ENCODE results near the gene ELK4. TPM values are rescaled to one million over a fixed set of nuclear protein-coding genes. Genes with fewer than 3 reads are reported as not detected.

ELK4 gene
- total and polyA plus RNA-seq, 4 donors = 6.0 to 90.4 (median 36.3) TPM

- intact Hi-C loops (cut with DNase I) = loop anchor here in 1 of 2 donors (10.0 kb wide), 1 partner anchor 308 kb away; no protein-coding TSS in a partner anchor
- H3K4me3 ChIP-seq (ENCODE audit: low read length in 2 of 2) = no peak overlapping the region
- 88 to 93% methylated on average over 6 of the region's 6 CpGs for WGBS, 2 donors
- no peak overlapping the region for H3K27ac ChIP-seq (ENCODE audit: low read depth in 1 of 2, low read length in 2 of 2)
- no peaks in the 10 kb centered on the region for H3K4me1 ChIP-seq (ENCODE audit: control insufficient read depth in 1 of 2, insufficient read depth in 2 of 2, low read length in 2 of 2)
- no peak for ATAC-seq (ENCODE audit: low FRiP score)
- DNase-seq = no peak
- no peaks in the 10 kb centered on the region for H3K36me3 ChIP-seq (ENCODE audit: control insufficient read depth in 1 of 2, insufficient read depth in 2 of 2, low read length in 1 of 2)
- H3K27me3 ChIP-seq (ENCODE audit: control insufficient read depth in 1 of 2, insufficient read depth in 2 of 2, low read length in 1 of 2) = no peaks in the 10 kb centered on the region
- no peaks in the 10 kb centered on the region for H3K9me3 ChIP-seq (ENCODE audit: control insufficient read depth, low read length)
These were observed 34.8 kb upstream of the ELK4 start for GRCh38 chr1:205666372-205667166.

- Histone ChIP-seq H3K4me1 (ENCODE audit: control insufficient read depth in 1 of 2, insufficient read depth in 2 of 2, low read length in 2 of 2) (no peaks in the 10 kb centered on the region), H3K36me3 (ENCODE audit: control insufficient read depth in 1 of 2, insufficient read depth in 2 of 2, low read length in 1 of 2) (no peaks in the 10 kb centered on the region), H3K27me3 (ENCODE audit: control insufficient read depth in 1 of 2, insufficient read depth in 2 of 2, low read length in 1 of 2) (no peaks in the 10 kb centered on the region), H3K4me3 (ENCODE audit: low read length in 2 of 2) (no peak overlapping the region), H3K9me3 (ENCODE audit: control insufficient read depth, low read length) (no peaks in the 10 kb centered on the region), H3K27ac (ENCODE audit: low read depth in 1 of 2, low read length in 2 of 2) (no peak overlapping the region)
- intact Hi-C loops (cut with DNase I) = loop anchor here in 1 of 2 donors (10.0 kb wide), 1 partner anchor 309 kb away; no protein-coding TSS in a partner anchor
- WGBS, 2 donors = 78 to 89% methylated on average over 9 of the region's 9 CpGs
- ATAC-seq (ENCODE audit: low FRiP score) (no peak), DNase-seq (no peak)
These were observed 33.6 kb upstream of the ELK4 start for GRCh38 chr1:205665201-205666045.

GRCh38 chr1:205664399-205665017 lies 32.7 kb upstream of the ELK4 start:
- no peak for DNase-seq
- Histone ChIP-seq H3K27ac (ENCODE audit: low read depth in 1 of 2, low read length in 2 of 2) (no peak overlapping the region), H3K4me3 (ENCODE audit: low read length in 2 of 2) (no peak overlapping the region), H3K36me3 (ENCODE audit: control insufficient read depth in 1 of 2, insufficient read depth in 2 of 2, low read length in 1 of 2) (no peaks in the 10 kb centered on the region), H3K9me3 (ENCODE audit: control insufficient read depth, low read length) (no peaks in the 10 kb centered on the region), H3K27me3 (ENCODE audit: control insufficient read depth in 1 of 2, insufficient read depth in 2 of 2, low read length in 1 of 2) (no peaks in the 10 kb centered on the region), H3K4me1 (ENCODE audit: control insufficient read depth in 1 of 2, insufficient read depth in 2 of 2, low read length in 2 of 2) (no peaks in the 10 kb centered on the region)
- 52 to 67% methylated on average over 19 of the region's 19 CpGs for WGBS, 2 donors
- intact Hi-C loops (cut with DNase I) = loop anchor here (5.0 to 10.0 kb wide), 2 partner anchors 310 to 313 kb away; no protein-coding TSS in a partner anchor
- no peak for ATAC-seq (ENCODE audit: low FRiP score)

GRCh38 chr1:205663286-205663936 lies 31.6 kb upstream of the ELK4 start:
- Histone ChIP-seq H3K4me1 (ENCODE audit: control insufficient read depth in 1 of 2, insufficient read depth in 2 of 2, low read length in 2 of 2) (no peaks in the 10 kb centered on the region), H3K4me3 (ENCODE audit: low read length in 2 of 2) (no peak overlapping the region), H3K27me3 (ENCODE audit: control insufficient read depth in 1 of 2, insufficient read depth in 2 of 2, low read length in 1 of 2) (no peaks in the 10 kb centered on the region), H3K9me3 (ENCODE audit: control insufficient read depth, low read length) (no peaks in the 10 kb centered on the region), H3K27ac (ENCODE audit: low read depth in 1 of 2, low read length in 2 of 2) (no peak overlapping the region), H3K36me3 (ENCODE audit: control insufficient read depth in 1 of 2, insufficient read depth in 2 of 2, low read length in 1 of 2) (no peaks in the 10 kb centered on the region)
- intact Hi-C loops (cut with DNase I) = loop anchor here (1.0 to 10.0 kb wide), 3 partner anchors 38 to 314 kb away; no protein-coding TSS in a partner anchor
- no peak for ATAC-seq (ENCODE audit: low FRiP score)
- 92% methylated on average over 18 of the region's 18 CpGs for WGBS, 2 donors
- DNase-seq = no peak

GRCh38 chr1:205662791-205663190 lies 31.0 kb upstream of the ELK4 start:
- Histone ChIP-seq H3K9me3 (ENCODE audit: control insufficient read depth, low read length) (no peaks in the 10 kb centered on the region), H3K27ac (ENCODE audit: low read depth in 1 of 2, low read length in 2 of 2) (no peak overlapping the region), H3K4me3 (ENCODE audit: low read length in 2 of 2) (no peak overlapping the region), H3K4me1 (ENCODE audit: control insufficient read depth in 1 of 2, insufficient read depth in 2 of 2, low read length in 2 of 2) (no peaks in the 10 kb centered on the region), H3K27me3 (ENCODE audit: control insufficient read depth in 1 of 2, insufficient read depth in 2 of 2, low read length in 1 of 2) (no peaks in the 10 kb centered on the region), H3K36me3 (ENCODE audit: control insufficient read depth in 1 of 2, insufficient read depth in 2 of 2, low read length in 1 of 2) (no peaks in the 10 kb centered on the region)
- WGBS, 2 donors = 95 to 97% methylated on average over 24 of the region's 24 CpGs
- ATAC-seq (ENCODE audit: low FRiP score) (no peak), DNase-seq (no peak)
- intact Hi-C loops (cut with DNase I) = loop anchor here (1.0 to 10.0 kb wide), 3 partner anchors 39 to 315 kb away; no protein-coding TSS in a partner anchor

- DNase-seq = peak in 1 of 2 donors; percentile 53
- Histone ChIP-seq H3K9me3 (ENCODE audit: control insufficient read depth, low read length) (no peaks in the 10 kb centered on the region), H3K4me3 (ENCODE audit: low read length in 2 of 2) (no peak overlapping the region), H3K27me3 (ENCODE audit: control insufficient read depth in 1 of 2, insufficient read depth in 2 of 2, low read length in 1 of 2) (no peaks in the 10 kb centered on the region), H3K4me1 (ENCODE audit: control insufficient read depth in 1 of 2, insufficient read depth in 2 of 2, low read length in 2 of 2) (no peaks in the 10 kb centered on the region), H3K36me3 (ENCODE audit: control insufficient read depth in 1 of 2, insufficient read depth in 2 of 2, low read length in 1 of 2) (no peaks in the 10 kb centered on the region), H3K27ac (ENCODE audit: low read depth in 1 of 2, low read length in 2 of 2) (no peak overlapping the region)
- no peak for ATAC-seq (ENCODE audit: low FRiP score)
- intact Hi-C loops (cut with DNase I) = loop anchor here (5.0 to 10.0 kb wide), 2 partner anchors 313 to 315 kb away; no protein-coding TSS in a partner anchor
- WGBS, 2 donors = 87 to 88% methylated on average over 15 of the region's 15 CpGs
These were observed 30.4 kb upstream of the ELK4 start for GRCh38 chr1:205662135-205662738.

GRCh38 chr1:205661429-205662134 lies 29.8 kb upstream of the ELK4 start:
- no peak for ATAC-seq (ENCODE audit: low FRiP score)
- Histone ChIP-seq H3K27me3 (ENCODE audit: control insufficient read depth in 1 of 2, insufficient read depth in 2 of 2, low read length in 1 of 2) (no peaks in the 10 kb centered on the region), H3K4me1 (ENCODE audit: control insufficient read depth in 1 of 2, insufficient read depth in 2 of 2, low read length in 2 of 2) (no peaks in the 10 kb centered on the region), H3K36me3 (ENCODE audit: control insufficient read depth in 1 of 2, insufficient read depth in 2 of 2, low read length in 1 of 2) (no peaks in the 10 kb centered on the region), H3K27ac (ENCODE audit: low read depth in 1 of 2, low read length in 2 of 2) (no peak overlapping the region), H3K9me3 (ENCODE audit: control insufficient read depth, low read length) (no peaks in the 10 kb centered on the region), H3K4me3 (ENCODE audit: low read length in 2 of 2) (no peak overlapping the region)
- 86 to 87% methylated on average over 16 of the region's 16 CpGs for WGBS, 2 donors
- intact Hi-C loops (cut with DNase I) = loop anchor here (5.0 to 10.0 kb wide), 2 partner anchors 313 to 316 kb away; no protein-coding TSS in a partner anchor
- DNase-seq = peak in 1 of 2 donors; percentile 55

Data from aorta (tissue), 5 donors.